ENCODE data around the gene XKR3.

- TF ChIP-seq CTCF (IDR thresholded peaks at IDR 0.05) (no peak), POLR2A (IDR thresholded peaks at IDR 0.05) (no peak)
Measured at GRCh38 chr22:16810188-16810802, 14.9 kb downstream of the XKR3 start.

Measured in esophagus squamous epithelium (tissue), 4 donors.